ENCODE measurements around the gene ZNF443.
"Not testable (repeated sequence)": the region's sequence is repeated elsewhere in the genome, so short reads cannot be mapped to it uniquely, and the experiment has no call there.

ZNF443 gene

DNA sequence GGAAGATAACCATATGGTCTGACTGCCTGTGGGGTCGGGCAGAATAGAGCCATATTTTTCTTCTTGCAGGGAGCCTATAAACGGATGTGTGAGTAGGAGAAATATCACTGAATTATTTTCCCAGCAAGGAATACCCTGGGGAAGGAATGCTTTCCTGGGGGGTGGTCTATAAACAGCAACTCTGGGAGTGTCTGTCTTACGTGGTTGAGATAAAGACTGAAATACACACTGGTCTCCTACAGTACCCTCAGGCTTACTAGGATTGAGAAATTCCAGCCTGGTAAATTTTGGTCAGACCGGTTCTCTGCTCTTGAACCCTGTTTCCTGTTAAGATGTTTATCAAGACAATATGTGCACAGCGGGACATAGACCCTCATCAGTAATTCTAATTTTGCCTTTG, 23.5 kb downstream of the ZNF443 start:
- not testable (repeated sequence) for DNase-seq (ENCODE audit: low read depth)

DNA sequence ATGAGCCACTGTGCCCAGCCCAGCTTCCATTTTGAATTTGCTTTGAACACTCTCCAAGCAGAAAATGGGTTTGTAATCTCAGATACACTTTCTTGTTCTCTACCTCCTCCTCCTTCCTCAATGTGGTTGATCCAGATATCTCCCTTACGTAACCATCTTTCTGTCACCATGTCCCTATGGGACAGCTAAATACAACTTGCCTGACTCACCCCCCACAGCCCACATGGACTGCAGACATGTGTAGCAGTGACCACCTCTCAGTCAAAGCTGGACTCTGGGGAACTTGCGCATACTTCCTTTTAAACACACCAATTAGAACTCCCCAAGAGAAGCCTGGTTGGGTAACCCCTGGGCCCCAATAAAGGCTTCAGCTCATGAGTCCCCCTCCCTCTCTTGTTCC, 28.9 kb downstream of the ZNF443 start:
- DNase-seq (ENCODE audit: low read depth) = no peak

DNA sequence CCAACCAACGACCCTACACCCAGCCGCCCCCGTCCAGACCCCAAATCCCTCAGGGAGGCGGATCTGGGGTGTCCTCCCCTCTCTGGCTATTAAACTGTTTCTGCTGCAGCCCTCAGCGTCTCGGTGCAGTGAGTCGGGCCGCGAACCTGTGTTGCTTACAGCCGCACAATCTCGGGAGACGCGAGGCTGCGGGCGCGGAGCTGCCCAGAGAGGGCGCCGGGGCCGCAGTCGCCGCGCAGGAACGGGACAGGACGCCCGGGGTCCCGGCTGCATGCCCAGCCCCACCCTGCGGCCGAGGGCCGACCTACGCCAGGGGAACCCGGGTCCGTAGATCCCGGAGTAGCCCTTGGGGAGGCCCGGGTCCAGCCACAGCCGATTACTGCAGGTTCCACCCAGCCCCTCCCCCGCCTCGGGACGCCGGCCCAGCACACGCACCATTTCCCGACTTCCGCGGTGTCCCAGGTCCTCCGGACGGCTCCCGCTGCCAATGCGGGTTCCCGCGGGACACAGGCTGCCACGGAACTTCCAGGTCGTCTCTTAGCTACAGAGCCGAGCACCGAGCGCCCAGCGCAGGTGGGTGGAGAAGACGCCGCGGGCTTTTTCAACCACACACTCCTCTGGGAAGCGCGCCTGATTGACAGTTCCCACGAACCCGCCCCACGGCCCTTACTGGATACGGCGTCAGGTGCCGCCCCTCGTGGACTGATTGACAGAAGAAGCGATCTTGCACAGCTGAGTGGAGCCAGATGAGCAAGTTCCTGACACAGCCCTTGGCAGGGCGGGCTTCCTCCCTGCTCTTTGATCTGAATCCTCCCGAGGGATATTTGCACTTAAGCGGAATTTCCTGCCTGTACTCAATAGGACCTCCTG, 40.0 kb downstream of the ZNF443 start, which contains the start of gene ZNF799:
Gene ZNF799 (minus strand): TSS at position 639 of the 870 bp plus-strand sequence. CDS start 201 bp downstream, at position 438.
- peak; percentile 74 for DNase-seq (ENCODE audit: low read depth)

- not testable (repeated sequence) for DNase-seq (ENCODE audit: low read depth)
Measured at GRCh38 chr19:12399901-12400632, 40.8 kb downstream of the ZNF443 start.

GRCh38 chr19:12391148-12391547, 49.7 kb downstream of the ZNF443 start:
- DNase-seq (ENCODE audit: low read depth) = not testable (repeated sequence)

GRCh38 chr19:12386365-12386764, 54.5 kb downstream of the ZNF443 start:
- not testable (repeated sequence) for DNase-seq (ENCODE audit: low read depth)

- no peak for DNase-seq (ENCODE audit: low read depth)
Measured at GRCh38 chr19:12380444-12380737, 60.4 kb downstream of the ZNF443 start.

DNA sequence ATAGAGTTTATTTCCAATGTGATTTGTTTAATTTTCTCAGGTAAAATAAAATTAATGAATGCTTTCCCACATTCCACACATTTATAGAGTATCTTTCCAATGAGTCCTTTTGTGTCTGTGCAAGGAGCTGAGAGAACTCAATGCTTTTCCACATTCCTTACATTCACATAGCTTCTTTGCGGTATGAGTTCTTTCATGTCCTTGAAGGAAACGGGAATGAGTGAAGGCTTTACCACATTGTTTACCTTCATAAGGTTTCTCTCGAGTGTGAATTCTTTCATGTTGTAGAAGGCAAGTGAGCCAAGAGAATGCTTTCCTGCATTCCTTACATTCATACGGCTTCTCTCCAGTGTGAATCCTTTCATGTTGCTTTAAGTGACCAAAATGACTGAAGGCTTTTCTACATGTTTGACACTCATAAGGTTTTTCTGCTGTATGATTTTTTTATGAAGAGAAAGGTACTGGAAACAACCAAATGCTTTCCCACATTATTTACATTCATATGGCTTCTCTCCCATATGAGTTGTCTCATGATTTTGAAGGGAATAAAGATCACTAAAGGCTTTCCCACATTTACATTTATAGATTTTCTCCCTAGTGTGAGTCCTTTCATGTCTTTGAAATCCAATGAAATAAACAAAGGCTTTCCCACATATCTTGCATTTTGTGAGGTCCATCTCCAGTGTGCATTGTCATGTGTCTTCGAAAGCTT, 60.9 kb downstream of the ZNF443 start:
- no peak for DNase-seq (ENCODE audit: low read depth)

Data from T follicular helper cell (primary cell).